22Rv1 (cell line): ENCODE measurements around the gene CCNF.

Source experiments
- H3K27ac ChIP-seq: fragments of 450-650 bp; 2 replicates; pipeline ENCODE4 v1.5.1; 2017
- ZFX ChIP-seq: fragments of 450-650 bp; IDR thresholded peaks from 2 replicates; pipeline ENCODE4 v1.6.1; 2017; ENCODE audit warnings: antibody characterized with exemption, borderline replicate concordance
- TF ChIP-seq, protein P1 (sequence below): fragments of 450-650 bp; IDR thresholded peaks from 2 replicates; pipeline ENCODE4 v1.5.1; 2017; ENCODE audit warnings: mild to moderate bottlenecking

Gene CCNF

DNA sequence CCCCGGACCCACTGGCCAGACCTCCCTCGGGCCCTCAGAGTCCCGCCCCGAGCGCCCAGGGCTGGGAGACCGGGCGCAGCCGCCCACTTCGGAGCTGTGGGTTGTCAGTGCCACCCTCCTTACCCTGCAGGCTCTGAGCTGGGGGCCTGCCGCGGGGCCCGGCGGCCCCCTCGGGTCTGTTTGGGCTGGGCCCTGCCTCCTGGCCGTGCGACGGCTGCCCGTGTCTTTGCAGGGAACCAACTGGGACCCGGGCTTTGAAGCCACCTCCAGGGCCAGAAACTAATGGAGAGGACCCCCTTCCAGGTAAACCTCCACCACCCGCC, 31.1 kb downstream of the CCNF start:
- TF ChIP-seq, protein P1, sequence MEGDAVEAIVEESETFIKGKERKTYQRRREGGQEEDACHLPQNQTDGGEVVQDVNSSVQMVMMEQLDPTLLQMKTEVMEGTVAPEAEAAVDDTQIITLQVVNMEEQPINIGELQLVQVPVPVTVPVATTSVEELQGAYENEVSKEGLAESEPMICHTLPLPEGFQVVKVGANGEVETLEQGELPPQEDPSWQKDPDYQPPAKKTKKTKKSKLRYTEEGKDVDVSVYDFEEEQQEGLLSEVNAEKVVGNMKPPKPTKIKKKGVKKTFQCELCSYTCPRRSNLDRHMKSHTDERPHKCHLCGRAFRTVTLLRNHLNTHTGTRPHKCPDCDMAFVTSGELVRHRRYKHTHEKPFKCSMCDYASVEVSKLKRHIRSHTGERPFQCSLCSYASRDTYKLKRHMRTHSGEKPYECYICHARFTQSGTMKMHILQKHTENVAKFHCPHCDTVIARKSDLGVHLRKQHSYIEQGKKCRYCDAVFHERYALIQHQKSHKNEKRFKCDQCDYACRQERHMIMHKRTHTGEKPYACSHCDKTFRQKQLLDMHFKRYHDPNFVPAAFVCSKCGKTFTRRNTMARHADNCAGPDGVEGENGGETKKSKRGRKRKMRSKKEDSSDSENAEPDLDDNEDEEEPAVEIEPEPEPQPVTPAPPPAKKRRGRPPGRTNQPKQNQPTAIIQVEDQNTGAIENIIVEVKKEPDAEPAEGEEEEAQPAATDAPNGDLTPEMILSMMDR: no peak
- no peak for TF ChIP-seq ZFX
- H3K27ac ChIP-seq: peak overlapping the region; percentile 86

DNA sequence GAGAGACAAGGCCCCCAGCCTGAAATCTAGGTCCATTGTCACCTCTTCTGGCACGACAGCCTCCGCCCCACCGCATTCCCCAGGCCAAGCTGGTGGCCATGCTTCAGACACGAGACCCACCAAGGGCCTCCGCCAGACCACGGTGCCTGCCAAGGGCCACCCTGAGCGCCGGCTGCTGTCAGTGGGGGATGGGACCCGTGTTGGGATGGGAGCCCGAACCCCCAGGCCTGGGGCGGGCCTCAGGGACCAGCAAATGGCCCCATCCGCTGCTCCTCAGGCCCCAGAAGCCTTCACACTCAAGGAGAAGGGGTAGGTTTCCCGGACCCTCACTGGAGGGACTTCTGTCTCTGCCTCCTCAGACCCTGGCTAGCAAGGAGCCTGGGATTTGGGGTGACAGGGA, 31.7 kb downstream of the CCNF start:
- H3K27ac ChIP-seq: peak overlapping the region; percentile 86
- TF ChIP-seq, protein P1: no peak
- no peak for TF ChIP-seq ZFX

DNA sequence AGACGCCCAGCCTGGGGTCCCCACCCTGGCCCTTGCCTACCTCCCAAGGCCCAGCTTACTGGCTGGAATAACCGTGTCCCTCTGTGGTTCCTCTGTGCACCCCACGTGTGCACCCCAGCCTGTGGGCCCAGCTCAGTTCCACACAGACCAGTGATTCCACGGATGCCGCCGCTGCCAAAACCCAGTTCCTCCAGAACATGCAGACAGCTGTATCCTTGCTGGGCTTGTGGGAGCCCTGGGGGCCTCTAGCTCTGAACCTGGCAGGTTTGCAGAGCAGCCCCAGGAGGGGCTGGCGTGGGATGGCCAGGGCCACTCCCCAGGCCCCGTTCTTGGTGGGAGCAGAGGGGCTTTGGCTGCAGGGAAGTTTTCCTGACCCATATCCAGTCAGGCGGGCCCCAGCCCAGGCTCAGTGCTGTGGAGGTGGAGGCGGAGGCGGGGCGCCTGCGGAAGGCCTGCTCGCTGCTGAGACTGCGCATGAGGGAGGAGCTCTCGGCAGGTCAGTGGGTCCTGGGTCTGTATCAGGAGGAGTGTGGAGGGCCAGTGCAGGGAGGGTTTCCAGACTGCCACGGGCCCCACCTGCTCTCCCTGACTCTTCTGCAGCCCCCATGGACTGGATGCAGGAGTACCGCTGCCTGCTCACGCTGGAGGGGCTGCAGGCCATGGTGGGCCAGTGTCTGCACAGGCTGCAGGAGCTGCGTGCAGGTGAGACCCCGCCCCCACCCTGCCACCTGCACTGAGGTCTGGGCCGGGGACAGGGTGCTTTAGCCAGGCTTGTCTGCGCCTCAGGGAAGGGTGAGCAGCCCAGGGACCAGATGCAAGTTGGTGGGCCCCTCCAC, 33.0 kb downstream of the CCNF start:
- no peak overlapping the region for H3K27ac ChIP-seq
- TF ChIP-seq, protein P1: no peak
- TF ChIP-seq ZFX: no peak

DNA sequence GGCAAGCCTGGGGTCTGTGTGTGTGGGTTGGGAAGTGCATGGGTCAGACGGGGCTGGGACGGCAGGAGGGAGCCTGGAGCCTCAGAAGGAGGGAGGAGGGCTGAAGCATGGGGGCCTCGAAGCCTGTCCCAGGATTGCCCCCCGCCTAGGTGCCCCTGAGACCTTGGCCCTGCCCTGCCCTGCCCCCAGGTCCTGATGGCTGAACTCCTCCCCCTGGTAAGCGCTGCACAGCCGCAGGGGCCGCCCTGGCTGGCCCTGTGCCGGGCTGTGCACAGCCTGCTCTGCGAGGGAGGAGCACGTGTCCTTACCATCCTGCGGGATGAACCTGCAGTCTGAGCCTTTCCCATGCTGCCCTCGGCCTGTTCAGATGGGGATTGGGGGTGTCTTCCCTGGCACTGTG, 35.1 kb downstream of the CCNF start:
- peak overlapping the region; percentile 95 for H3K27ac ChIP-seq
- TF ChIP-seq, protein P1: no peak
- TF ChIP-seq ZFX: no peak

DNA sequence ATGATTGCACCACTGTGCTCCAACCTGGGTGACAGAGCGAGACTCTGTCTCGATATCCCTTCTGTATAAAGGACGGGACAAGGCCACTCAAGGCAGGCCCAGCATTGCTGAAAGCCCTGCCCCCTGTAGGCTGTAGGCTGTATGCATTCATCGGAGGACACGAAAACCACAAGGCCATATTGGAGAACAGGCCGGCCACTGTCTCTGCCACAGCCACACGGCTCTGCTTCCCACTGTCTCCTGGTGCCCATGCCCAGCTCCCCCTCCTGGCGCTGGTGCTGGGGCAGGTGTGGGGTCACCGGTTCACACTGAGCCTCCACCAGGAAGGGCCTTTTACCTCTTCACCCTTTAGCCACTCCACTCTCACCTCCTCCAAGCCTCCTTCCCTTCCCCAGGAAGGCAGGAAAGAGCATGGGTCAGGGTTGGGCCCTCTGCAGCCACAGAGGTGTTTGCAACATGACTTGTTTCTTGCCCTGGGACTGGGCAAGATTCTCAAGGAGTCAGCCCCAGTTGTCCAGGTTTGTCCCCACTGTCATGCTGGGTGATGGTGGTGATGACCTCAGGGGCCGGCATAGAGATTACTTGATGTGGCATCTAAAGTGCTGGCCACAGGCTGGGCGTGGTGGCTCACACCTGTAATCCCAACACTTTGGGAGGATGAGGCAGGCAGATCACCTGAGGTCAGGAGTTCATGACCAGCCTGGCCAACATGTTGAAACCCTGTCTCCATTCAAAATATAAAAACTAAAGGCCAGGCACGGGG, 36.6 kb downstream of the CCNF start:
- TF ChIP-seq, protein P1: peak; percentile 58
- TF ChIP-seq ZFX: no peak
- H3K27ac ChIP-seq: peak overlapping the region; percentile 95

DNA sequence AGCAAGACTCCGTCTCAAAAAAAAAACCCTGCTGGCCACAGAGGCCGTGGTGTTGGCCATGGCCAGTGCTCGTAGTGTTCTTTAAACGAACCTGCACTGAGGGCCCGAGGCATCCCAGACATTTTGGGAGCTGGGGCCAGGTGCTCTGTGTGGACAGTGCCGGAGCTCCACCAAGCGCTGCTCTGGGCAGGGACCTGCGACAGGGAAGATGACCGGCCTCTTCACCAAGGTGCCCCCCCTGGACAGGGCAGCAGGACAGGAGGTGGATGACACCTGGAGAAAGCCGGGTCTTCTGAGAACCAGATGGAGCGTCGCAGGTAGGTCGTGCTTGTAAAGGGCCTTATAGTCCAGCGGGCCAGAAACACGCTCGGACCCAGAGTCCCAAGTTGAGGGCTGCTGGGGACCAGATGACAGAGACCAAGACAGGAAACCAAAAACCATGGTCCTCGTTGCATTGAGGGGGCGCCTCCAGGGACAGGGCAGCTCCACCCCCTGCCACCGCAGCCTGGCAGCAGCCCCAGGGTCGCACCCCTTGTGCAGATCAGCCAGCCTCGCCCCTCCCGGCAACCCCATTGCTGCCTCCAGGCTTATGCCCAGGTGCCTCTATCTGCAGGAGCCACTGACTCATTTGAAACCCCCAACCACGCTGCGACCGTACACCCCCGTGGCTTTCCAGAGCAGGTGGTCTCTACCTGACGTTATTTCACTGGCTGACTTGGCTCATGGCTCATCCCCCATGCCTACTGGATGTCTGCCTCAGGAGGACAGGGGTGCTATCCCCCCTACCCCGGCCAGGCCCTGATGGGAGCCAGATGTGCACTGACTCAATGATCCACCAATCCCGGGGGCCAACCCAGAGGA, 37.6 kb downstream of the CCNF start:
- TF ChIP-seq, protein P1: no peak
- no peak for TF ChIP-seq ZFX
- H3K27ac ChIP-seq: peak overlapping the region; percentile 95
